ENCODE results near the gene DIPK1C. TPM values are rescaled to one million over a fixed set of nuclear protein-coding genes. Genes with fewer than 3 reads are reported as not detected.

The DIPK1C gene
- total RNA-seq, 2 experiments from 2014 or later = not detected

DNA sequence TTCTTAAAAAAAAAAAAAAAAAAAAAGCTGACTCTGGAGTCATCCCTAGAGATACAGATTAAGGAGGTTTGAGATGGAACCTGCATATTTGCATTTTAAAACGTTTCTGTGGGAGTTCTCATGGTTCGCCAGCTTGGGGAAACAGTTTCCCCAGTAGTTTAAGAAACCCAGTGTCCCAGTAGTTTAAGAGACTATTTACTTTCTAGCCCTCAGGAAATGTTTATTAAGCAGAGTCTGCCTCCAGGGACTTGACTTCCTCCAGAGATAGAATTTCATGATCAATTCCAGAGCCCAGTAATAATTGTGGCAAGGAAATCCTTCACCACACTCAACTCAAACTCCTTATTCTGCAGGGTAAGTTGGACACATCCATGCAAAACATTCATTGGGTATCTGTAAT, 39.1 kb downstream of the DIPK1C start:
- Mint-ChIP-seq H3K4me3 (no peak overlapping the region), H3K36me3 (ENCODE audit: low read depth) (no peaks in the 10 kb centered on the region), H3K27me3 (no peaks in the 10 kb centered on the region), H3K27ac (no peak overlapping the region), H3K4me1 (ENCODE audit: low read depth) (no peaks in the 10 kb centered on the region), H3K9me3 (no peaks in the 10 kb centered on the region)
- ATAC-seq (no peak), DNase-seq (no peak)
- TF ChIP-seq, protein P1, sequence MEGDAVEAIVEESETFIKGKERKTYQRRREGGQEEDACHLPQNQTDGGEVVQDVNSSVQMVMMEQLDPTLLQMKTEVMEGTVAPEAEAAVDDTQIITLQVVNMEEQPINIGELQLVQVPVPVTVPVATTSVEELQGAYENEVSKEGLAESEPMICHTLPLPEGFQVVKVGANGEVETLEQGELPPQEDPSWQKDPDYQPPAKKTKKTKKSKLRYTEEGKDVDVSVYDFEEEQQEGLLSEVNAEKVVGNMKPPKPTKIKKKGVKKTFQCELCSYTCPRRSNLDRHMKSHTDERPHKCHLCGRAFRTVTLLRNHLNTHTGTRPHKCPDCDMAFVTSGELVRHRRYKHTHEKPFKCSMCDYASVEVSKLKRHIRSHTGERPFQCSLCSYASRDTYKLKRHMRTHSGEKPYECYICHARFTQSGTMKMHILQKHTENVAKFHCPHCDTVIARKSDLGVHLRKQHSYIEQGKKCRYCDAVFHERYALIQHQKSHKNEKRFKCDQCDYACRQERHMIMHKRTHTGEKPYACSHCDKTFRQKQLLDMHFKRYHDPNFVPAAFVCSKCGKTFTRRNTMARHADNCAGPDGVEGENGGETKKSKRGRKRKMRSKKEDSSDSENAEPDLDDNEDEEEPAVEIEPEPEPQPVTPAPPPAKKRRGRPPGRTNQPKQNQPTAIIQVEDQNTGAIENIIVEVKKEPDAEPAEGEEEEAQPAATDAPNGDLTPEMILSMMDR (IDR thresholded peaks at IDR 0.05) = no peak
- intact Hi-C loops (cut with micrococcal nuclease) = no loop called here
- ChIA-PET CTCF (no interaction called here), POLR2A (no interaction called here)

DNA sequence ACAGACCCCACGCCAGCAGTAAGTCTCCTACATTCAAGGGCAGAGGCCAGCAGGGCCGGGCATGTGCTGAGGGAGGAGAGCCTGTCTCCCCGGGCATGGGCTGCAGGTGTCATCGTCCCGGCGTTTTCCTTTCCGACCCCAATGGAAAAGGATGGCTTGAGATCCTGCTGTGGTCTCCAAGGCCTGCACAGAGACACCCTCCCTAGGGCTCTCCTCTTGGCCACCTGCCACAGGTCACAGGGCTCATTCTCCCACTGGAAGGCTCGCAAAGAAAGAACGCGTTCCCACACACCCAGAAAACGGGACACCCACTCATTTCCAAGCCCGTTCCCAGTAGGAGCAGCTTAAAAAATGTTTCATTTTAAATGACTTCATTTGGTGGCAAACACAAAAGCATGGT, 41.0 kb downstream of the DIPK1C start:
- Mint-ChIP-seq H3K9me3 (no peaks in the 10 kb centered on the region), H3K27ac (no peak overlapping the region), H3K36me3 (ENCODE audit: low read depth) (no peaks in the 10 kb centered on the region), H3K4me3 (no peak overlapping the region), H3K4me1 (ENCODE audit: low read depth) (peaks cover 2% of the 10 kb centered on the region), H3K27me3 (no peaks in the 10 kb centered on the region)
- no peak for DNase-seq
- intact Hi-C loops (cut with micrococcal nuclease) = no loop called here
- ChIA-PET POLR2A (no interaction called here), CTCF (no interaction called here)
- ATAC-seq = no peak
- TF ChIP-seq, protein P1 (IDR thresholded peaks at IDR 0.05) = no peak

DNA sequence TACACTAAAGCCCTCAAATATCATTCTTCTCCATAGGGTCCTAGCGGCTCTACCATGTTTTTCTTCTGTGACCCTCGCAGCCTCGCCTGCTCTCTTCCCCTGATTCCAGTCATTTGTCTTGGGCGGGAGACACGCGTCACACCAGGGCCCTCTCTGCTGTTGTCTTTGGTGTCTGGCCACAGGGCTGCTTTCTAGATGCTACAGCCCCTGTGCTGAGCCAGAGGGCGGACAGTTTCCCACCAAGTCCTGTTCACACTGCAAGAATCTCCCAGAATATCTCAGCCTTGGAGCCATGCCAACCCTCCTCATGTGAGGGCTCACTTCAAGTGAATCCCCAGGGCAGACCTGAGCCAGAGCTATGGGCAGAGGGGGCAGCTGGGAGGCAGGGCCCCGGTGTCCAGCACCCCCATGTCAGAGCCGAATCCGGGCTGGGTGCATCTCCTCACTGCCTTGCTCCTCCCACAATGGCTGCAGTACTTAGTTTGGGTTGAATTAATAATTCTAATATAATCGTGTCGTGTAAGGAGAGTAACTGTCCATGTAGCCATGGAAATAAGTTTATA, 42.1 kb downstream of the DIPK1C start:
- Mint-ChIP-seq H3K36me3 (ENCODE audit: low read depth) (no peaks in the 10 kb centered on the region), H3K4me1 (ENCODE audit: low read depth) (peaks cover 6% of the 10 kb centered on the region), H3K27ac (no peak overlapping the region), H3K9me3 (no peaks in the 10 kb centered on the region), H3K4me3 (no peak overlapping the region), H3K27me3 (no peaks in the 10 kb centered on the region)
- DNase-seq (no peak), ATAC-seq (no peak)
- TF ChIP-seq, protein P1 (IDR thresholded peaks at IDR 0.05) = no peak
- ChIA-PET POLR2A (no interaction called here), CTCF (no interaction called here)
- intact Hi-C loops (cut with micrococcal nuclease) = no loop called here

DNA sequence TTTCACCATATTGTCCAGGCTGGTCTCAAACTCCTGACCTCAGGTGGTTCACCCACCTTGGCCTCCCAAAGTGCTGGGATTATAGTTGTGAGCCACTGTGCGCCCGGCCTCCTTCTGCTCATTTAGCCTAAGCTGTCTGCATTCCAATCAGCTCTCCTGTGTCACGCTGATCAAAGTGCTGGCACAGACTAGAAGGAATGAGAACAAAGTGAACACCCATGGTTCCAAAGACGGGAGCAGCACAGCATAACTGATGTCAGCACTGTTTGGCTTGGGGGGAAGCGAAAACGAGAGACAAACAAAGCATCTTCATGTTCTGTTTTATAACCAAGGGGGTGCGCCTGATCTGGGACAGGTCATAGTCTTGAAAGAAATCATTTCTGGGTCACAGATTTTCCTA, 43.3 kb downstream of the DIPK1C start:
- no peak overlapping the region for H3K27ac Mint-ChIP-seq
- no peak for DNase-seq
- no peaks in the 10 kb centered on the region for H3K9me3 Mint-ChIP-seq
- CTCF ChIA-PET = no interaction called here
- POLR2A ChIA-PET = no interaction called here
- TF ChIP-seq, protein P1 (IDR thresholded peaks at IDR 0.05) = no peak
- H3K4me3 Mint-ChIP-seq = no peak overlapping the region
- intact Hi-C loops (cut with micrococcal nuclease) = no loop called here
- peaks cover 8% of the 10 kb centered on the region for H3K4me1 Mint-ChIP-seq (ENCODE audit: low read depth)
- no peaks in the 10 kb centered on the region for H3K36me3 Mint-ChIP-seq (ENCODE audit: low read depth)
- no peaks in the 10 kb centered on the region for H3K27me3 Mint-ChIP-seq
- ATAC-seq = no peak

DNA sequence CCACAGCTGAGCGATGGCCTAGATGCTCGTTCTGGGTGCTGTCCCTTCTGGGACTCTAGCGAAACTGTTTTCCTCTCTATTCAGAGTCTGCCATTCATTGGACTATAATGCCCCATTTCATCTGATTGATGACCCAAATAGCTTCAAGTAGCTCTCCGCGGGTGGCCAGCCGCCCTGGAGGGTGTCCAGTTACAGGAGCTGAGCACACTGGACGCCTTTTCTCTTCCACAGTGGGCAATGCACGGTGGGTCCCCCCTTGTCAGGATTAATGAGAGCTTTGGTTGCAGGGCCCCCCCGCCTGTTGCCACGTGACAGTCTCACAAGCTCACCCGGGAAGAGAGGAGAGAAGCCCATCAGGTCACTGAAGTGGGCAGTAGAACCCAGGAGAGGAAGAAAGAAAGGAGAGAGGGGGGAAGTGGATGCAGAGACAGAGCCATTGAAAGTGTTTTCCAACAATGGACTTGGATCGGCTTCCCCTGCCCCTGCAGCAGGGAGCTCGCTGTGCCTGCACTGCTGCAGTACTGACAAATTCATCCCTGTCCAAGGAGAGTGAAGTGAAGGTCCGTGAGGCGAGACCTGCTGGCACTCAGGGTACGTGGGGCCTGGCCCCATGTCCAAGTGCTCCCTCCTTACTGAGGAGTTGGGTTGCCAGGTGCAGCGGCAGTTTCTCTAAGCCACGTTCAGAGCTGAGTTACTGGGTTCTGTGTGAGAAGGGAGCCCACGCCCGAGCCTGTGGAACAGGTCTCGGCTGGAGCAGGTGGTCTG, 44.8 kb downstream of the DIPK1C start:
- H3K36me3 Mint-ChIP-seq (ENCODE audit: low read depth) = no peaks in the 10 kb centered on the region
- TF ChIP-seq, protein P1 (IDR thresholded peaks at IDR 0.05) = no peak
- no peak overlapping the region for H3K4me3 Mint-ChIP-seq
- ATAC-seq (no peak), DNase-seq (no peak)
- no peak overlapping the region for H3K27ac Mint-ChIP-seq
- ChIA-PET POLR2A (no interaction called here), CTCF (no interaction called here)
- no peaks in the 10 kb centered on the region for H3K9me3 Mint-ChIP-seq
- intact Hi-C loops (cut with micrococcal nuclease) = no loop called here
- H3K4me1 Mint-ChIP-seq (ENCODE audit: low read depth) = peaks cover 21% of the 10 kb centered on the region
- no peaks in the 10 kb centered on the region for H3K27me3 Mint-ChIP-seq

All from activated CD8-positive, alpha-beta T cell treated with anti-CD3 and anti-CD28 coated beads for 36 hours (primary cell).